GM12801 (cell line): ENCODE results near the gene KHK.

ENCODE experiments used
- CTCF ChIP-seq: IDR thresholded peaks from one replicate; pipeline ENCODE4 v1.5.1; 2011; ENCODE audit warnings: control low read depth; ENCODE audit not compliant: insufficient read length; ENCODE audit errors: extremely low read depth

The KHK gene

GRCh38 chr2:27067385-27067784 lies 19.2 kb upstream of the KHK start:
- TF ChIP-seq CTCF: no peak

- no peak for TF ChIP-seq CTCF
Observed at GRCh38 chr2:27069436-27069835, 17.1 kb upstream of the KHK start.

- no peak for TF ChIP-seq CTCF
Observed at GRCh38 chr2:27069961-27070618, 16.5 kb upstream of the KHK start.

GRCh38 chr2:27070653-27071276 lies 15.8 kb upstream of the KHK start:
- no peak for TF ChIP-seq CTCF

- no peak for TF ChIP-seq CTCF
Observed at GRCh38 chr2:27071277-27071989, 15.1 kb upstream of the KHK start, which contains the start of gene OST4. OST4 (minus strand) TSS chr2:27071654.

GRCh38 chr2:27071990-27072830 lies 14.4 kb upstream of the KHK start:
- no peak for TF ChIP-seq CTCF

GRCh38 chr2:27072920-27073319 lies 13.7 kb upstream of the KHK start:
- no peak for TF ChIP-seq CTCF
